CD4-positive, alpha-beta T cell treated with Interferon alpha-2 for 1 hour (primary cell): ENCODE results near the gene ABCF2.
A peak's percentile ranks its signal among the peaks of the same experiment; 100 is the strongest.

Source experiments
- DNase-seq, 2 donors: peaks; one replicate each; pipeline ENCODE4 v3.0.0-alpha.2; 2020 to 2022

ABCF2 gene

GRCh38 chr7:151226875-151227782 is at the start of gene ABCF2:
Gene ABCF2 (minus strand): TSS chr7:151227205. CDS start chr7:151226458, 747 bp downstream.
- DNase-seq = peak; percentile 95 to 97

- DNase-seq = peak in 1 of 2 donors; percentile 18
Measured at GRCh38 chr7:151275813-151276577, 49.0 kb upstream of the ABCF2 start.

- no peak for DNase-seq
Measured at GRCh38 chr7:151274936-151275812, 48.2 kb upstream of the ABCF2 start.

GRCh38 chr7:151274396-151274795 is 47.4 kb upstream of the ABCF2 start:
- DNase-seq = no peak

- DNase-seq = peak; percentile 10 to 33
Measured at GRCh38 chr7:151273651-151274390, 46.8 kb upstream of the ABCF2 start.

GRCh38 chr7:151272877-151273276 is 45.9 kb upstream of the ABCF2 start:
- DNase-seq = no peak

- no peak for DNase-seq
Measured at GRCh38 chr7:151272405-151272804, 45.4 kb upstream of the ABCF2 start.

GRCh38 chr7:151271699-151272355 is 44.8 kb upstream of the ABCF2 start:
- DNase-seq = peak; percentile 46 to 60

GRCh38 chr7:151269511-151269910 is 42.5 kb upstream of the ABCF2 start:
- no peak for DNase-seq

GRCh38 chr7:151265351-151265931 is 38.4 kb upstream of the ABCF2 start:
- DNase-seq = no peak

- DNase-seq = no peak
Measured at GRCh38 chr7:151264615-151265014, 37.6 kb upstream of the ABCF2 start.

GRCh38 chr7:151261529-151261928 is 34.5 kb upstream of the ABCF2 start:
- no peak for DNase-seq

GRCh38 chr7:151260883-151261282 is 33.9 kb upstream of the ABCF2 start:
- no peak for DNase-seq

- no peak for DNase-seq
Measured at GRCh38 chr7:151260471-151260870, 33.5 kb upstream of the ABCF2 start.

- DNase-seq = no peak
Measured at GRCh38 chr7:151257990-151258389, 31.0 kb upstream of the ABCF2 start.

- DNase-seq = no peak
Measured at GRCh38 chr7:151256410-151257045, 29.5 kb upstream of the ABCF2 start.

GRCh38 chr7:151255390-151255789 is 28.4 kb upstream of the ABCF2 start:
- no peak for DNase-seq

- no peak for DNase-seq
Measured at GRCh38 chr7:151254851-151255250, 27.8 kb upstream of the ABCF2 start.

- DNase-seq = no peak
Measured at GRCh38 chr7:151254316-151254715, 27.3 kb upstream of the ABCF2 start.

- no peak for DNase-seq
Measured at GRCh38 chr7:151252961-151253711, 26.1 kb upstream of the ABCF2 start.
